Spleen (tissue), 7 donors: ENCODE results near the gene NPIPB13.
"Not testable (repeated sequence)": the region's sequence is repeated elsewhere in the genome, so short reads cannot be mapped to it uniquely, and the experiment has no call there.

ENCODE experiments used
- CTCF ChIP-seq, 11 experiments: fragments of 200-600 bp in 7 of 11; fragments of 450-650 bp in 4 of 11; sonication (generic) in 4 of 11; IDR thresholded peaks in 8 of 11; conservative IDR thresholded peaks in 3 of 11; 1 replicate in 7 of 11; 2 replicates in 4 of 11; pipeline versions ENCODE4 v1.4.0 to v1.8.0; 2016 to 2021; ENCODE audit warnings: antibody characterized with exemption in 11 of 11, inconsistent platforms in 4 of 11, mild to moderate bottlenecking in 1 of 11
- POLR2A ChIP-seq, 3 donors: fragments of 450-650 bp; IDR thresholded peaks; one replicate each; pipeline ENCODE4 v1.5.1; 2017; ENCODE audit warnings: antibody characterized with exemption in 3 of 3, mild to moderate bottlenecking in 1 of 3
- POLR2AphosphoS5 ChIP-seq, 3 donors: sonication (generic); formaldehyde crosslinking; IDR thresholded peaks; one replicate each; pipeline ENCODE4 v1.5.1; 2017; ENCODE audit warnings: antibody characterized with exemption in 3 of 3
- donor health status: DM: no; HTN: no; CAD: no; lungs with moderate emphysema.
- donor health status: DM: no; HTN: no; CAD: no.
- donor health status: DM: no; HTN: no; CAD: no.

- TF ChIP-seq CTCF (IDR thresholded peaks at IDR 0.05 in 8 of 11, conservative IDR thresholded peaks at IDR 0.05 in 3 of 11); POLR2A (IDR thresholded peaks at IDR 0.05); POLR2AphosphoS5 (IDR thresholded peaks at IDR 0.05): not testable (repeated sequence)
Measured at GRCh38 chr16:30199608-30200343, 48.5 kb downstream of the NPIPB13 start.
